ENCODE data around the gene ZBTB34.

The ZBTB34 gene

DNA sequence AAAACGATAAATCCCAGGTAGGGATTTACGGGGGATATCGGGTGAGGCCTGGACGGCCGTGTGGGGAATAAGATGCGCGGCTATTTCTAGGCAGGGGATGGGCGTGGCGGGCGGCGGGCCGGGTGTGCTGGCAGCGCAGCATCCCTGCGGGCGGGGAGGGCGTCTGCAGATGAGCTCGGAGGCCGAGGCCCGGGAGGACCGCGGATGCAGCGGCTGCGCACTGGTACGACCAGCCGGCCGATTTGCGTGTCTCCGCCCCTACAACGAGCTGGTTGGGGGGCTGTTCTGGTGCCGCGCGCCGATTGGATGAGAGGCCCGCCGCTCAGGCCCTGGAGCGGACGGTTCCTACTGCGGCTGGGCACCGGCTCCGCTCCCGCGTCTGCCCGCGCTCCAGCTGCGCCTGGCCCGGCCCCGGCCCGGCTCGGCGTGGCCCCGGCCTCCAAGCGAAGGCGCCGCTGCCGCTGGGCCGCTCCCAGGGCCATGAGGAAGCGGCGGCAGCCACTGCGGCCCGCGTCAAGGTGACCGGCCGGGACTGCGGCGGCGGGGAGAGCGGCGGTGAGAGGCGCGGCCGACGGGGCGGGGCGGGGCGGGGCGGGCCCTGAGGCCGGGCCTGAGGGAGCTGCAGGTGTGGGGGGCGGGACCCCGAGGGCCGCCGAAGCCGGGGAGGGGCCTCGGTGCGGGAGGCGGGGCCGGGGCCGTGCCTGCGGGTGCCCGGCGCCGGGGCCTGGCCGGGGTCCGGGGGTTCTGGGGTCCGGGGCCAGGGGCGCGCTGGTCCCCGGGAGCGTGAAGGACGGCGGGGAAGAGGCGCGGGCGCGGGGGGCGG lies 54.2 kb downstream of the ZBTB34 start, which contains the start of gene RALGPS1:
TSS of gene RALGPS1 (plus strand) at position 325 of the 823 bp plus-strand sequence. CDS start 47,508 bp downstream, outside the sequence.
- peaks cover 14% of the 10 kb centered on the region for H3K27me3 Mint-ChIP-seq
- peak within 1 kb of the TSS; percentile 73 for H3K4me3 Mint-ChIP-seq
- peaks cover 8% of the 10 kb centered on the region for H3K4me1 Mint-ChIP-seq (ENCODE audit: low read depth)
- no peaks in the 10 kb centered on the region for H3K9me3 Mint-ChIP-seq
- H3K27ac Mint-ChIP-seq = no peak within 1 kb of the TSS
- H3K36me3 Mint-ChIP-seq (ENCODE audit: low read depth) = no peaks in the 10 kb centered on the region
- peak; percentile 93 for DNase-seq

GRCh38 chr9:126915281-126915816 lies 54.9 kb downstream of the ZBTB34 start:
- no peaks in the 10 kb centered on the region for H3K36me3 Mint-ChIP-seq (ENCODE audit: low read depth)
- peak overlapping the region; percentile 59 for H3K4me3 Mint-ChIP-seq
- no peak overlapping the region for H3K27ac Mint-ChIP-seq
- H3K9me3 Mint-ChIP-seq = no peaks in the 10 kb centered on the region
- H3K27me3 Mint-ChIP-seq = peaks cover 14% of the 10 kb centered on the region
- peaks cover 8% of the 10 kb centered on the region for H3K4me1 Mint-ChIP-seq (ENCODE audit: low read depth)
- DNase-seq = no peak

DNA sequence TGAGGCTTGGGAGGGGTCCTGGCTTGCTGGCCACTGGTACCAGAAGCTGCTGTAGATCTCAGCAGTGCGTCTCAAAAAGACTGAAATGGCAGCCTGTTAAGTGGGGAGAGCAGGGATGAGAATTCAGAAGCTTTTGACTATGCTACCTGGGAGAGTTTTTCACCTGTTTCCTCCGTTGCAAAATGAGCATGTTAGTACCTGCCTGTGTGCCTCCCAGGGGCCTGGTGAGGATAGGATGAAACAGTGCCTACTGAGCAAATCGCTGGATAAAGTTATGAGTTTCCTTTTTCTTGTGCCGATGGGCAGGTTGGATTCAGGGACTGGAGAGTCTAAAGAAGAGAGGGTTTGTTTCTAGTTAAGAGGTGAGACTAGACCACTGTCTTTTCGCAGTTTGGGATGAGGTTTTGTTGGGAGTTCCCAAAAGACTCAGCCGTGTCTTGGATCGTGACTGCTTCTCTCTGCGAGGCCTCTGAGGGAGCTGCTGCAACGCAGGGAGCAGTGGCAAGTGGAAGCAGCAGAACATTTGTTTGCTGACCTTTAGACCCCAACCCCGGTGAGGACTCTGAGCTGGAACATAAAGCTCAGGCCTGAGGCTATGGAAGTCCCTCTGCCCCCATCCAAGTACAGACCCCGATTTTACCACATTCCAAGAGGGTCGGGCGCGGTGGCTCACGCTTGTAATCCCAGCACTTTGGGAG lies 55.6 kb downstream of the ZBTB34 start:
- DNase-seq = no peak

GRCh38 chr9:126916909-126917308 lies 56.5 kb downstream of the ZBTB34 start:
- Mint-ChIP-seq H3K4me1 (ENCODE audit: low read depth) (peaks cover 8% of the 10 kb centered on the region), H3K27me3 (peaks cover 14% of the 10 kb centered on the region), H3K4me3 (no peak overlapping the region), H3K36me3 (ENCODE audit: low read depth) (no peaks in the 10 kb centered on the region), H3K27ac (no peak overlapping the region), H3K9me3 (no peaks in the 10 kb centered on the region)
- DNase-seq = no peak

More for the DNA sequence above, 55.6 kb downstream of the ZBTB34 start:
- Mint-ChIP-seq H3K27ac (no peak overlapping the region), H3K4me1 (ENCODE audit: low read depth) (peaks cover 8% of the 10 kb centered on the region), H3K9me3 (no peaks in the 10 kb centered on the region), H3K36me3 (ENCODE audit: low read depth) (no peaks in the 10 kb centered on the region), H3K27me3 (peaks cover 14% of the 10 kb centered on the region), H3K4me3 (peak overlapping the region; percentile 59)

GRCh38 chr9:126919193-126919592 lies 58.8 kb downstream of the ZBTB34 start:
- Mint-ChIP-seq H3K27ac (no peak overlapping the region), H3K9me3 (no peaks in the 10 kb centered on the region), H3K36me3 (ENCODE audit: low read depth) (no peaks in the 10 kb centered on the region), H3K4me1 (ENCODE audit: low read depth) (peaks cover 8% of the 10 kb centered on the region), H3K27me3 (peaks cover 8% of the 10 kb centered on the region), H3K4me3 (no peak overlapping the region)
- no peak for DNase-seq

DNA sequence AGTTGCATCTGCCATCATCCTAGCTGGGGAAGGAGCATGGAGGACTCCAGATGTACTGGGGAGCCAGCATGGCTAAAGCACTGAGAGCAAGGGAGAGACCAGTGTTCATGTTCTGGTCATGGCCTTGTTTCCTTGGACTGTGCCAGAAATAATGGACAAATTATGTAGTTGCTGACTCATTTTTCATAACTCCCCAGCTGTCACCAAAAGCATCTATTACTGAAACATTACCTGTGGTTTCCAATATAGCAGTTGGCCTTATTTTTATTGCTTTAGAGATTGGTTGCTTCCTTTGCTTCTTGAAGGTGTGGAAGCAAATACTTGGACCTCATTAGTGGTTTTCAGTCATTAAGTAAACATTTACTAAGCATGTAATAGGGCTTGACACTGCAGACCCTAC lies 65.4 kb downstream of the ZBTB34 start:
- H3K36me3 Mint-ChIP-seq (ENCODE audit: low read depth) = no peaks in the 10 kb centered on the region
- DNase-seq = no peak
- H3K9me3 Mint-ChIP-seq = no peaks in the 10 kb centered on the region
- H3K4me1 Mint-ChIP-seq (ENCODE audit: low read depth) = no peaks in the 10 kb centered on the region
- no peak overlapping the region for H3K27ac Mint-ChIP-seq
- no peak overlapping the region for H3K4me3 Mint-ChIP-seq
- no peaks in the 10 kb centered on the region for H3K27me3 Mint-ChIP-seq

GRCh38 chr9:126926364-126926763 lies 65.9 kb downstream of the ZBTB34 start:
- H3K9me3 Mint-ChIP-seq = no peaks in the 10 kb centered on the region
- H3K4me1 Mint-ChIP-seq (ENCODE audit: low read depth) = no peaks in the 10 kb centered on the region
- H3K27ac Mint-ChIP-seq = no peak overlapping the region
- H3K4me3 Mint-ChIP-seq = no peak overlapping the region
- no peaks in the 10 kb centered on the region for H3K27me3 Mint-ChIP-seq
- DNase-seq = no peak
- H3K36me3 Mint-ChIP-seq (ENCODE audit: low read depth) = no peaks in the 10 kb centered on the region

GRCh38 chr9:126927419-126927818 lies 67.0 kb downstream of the ZBTB34 start:
- Mint-ChIP-seq H3K36me3 (ENCODE audit: low read depth) (no peaks in the 10 kb centered on the region), H3K4me1 (ENCODE audit: low read depth) (no peaks in the 10 kb centered on the region), H3K4me3 (no peak overlapping the region), H3K9me3 (no peaks in the 10 kb centered on the region), H3K27ac (no peak overlapping the region), H3K27me3 (no peaks in the 10 kb centered on the region)
- no peak for DNase-seq

GRCh38 chr9:126932871-126933321 lies 72.5 kb downstream of the ZBTB34 start:
- H3K4me3 Mint-ChIP-seq = no peak overlapping the region
- no peaks in the 10 kb centered on the region for H3K36me3 Mint-ChIP-seq (ENCODE audit: low read depth)
- H3K27ac Mint-ChIP-seq = no peak overlapping the region
- no peak for DNase-seq
- no peaks in the 10 kb centered on the region for H3K4me1 Mint-ChIP-seq (ENCODE audit: low read depth)
- H3K9me3 Mint-ChIP-seq = no peaks in the 10 kb centered on the region
- no peaks in the 10 kb centered on the region for H3K27me3 Mint-ChIP-seq

DNA sequence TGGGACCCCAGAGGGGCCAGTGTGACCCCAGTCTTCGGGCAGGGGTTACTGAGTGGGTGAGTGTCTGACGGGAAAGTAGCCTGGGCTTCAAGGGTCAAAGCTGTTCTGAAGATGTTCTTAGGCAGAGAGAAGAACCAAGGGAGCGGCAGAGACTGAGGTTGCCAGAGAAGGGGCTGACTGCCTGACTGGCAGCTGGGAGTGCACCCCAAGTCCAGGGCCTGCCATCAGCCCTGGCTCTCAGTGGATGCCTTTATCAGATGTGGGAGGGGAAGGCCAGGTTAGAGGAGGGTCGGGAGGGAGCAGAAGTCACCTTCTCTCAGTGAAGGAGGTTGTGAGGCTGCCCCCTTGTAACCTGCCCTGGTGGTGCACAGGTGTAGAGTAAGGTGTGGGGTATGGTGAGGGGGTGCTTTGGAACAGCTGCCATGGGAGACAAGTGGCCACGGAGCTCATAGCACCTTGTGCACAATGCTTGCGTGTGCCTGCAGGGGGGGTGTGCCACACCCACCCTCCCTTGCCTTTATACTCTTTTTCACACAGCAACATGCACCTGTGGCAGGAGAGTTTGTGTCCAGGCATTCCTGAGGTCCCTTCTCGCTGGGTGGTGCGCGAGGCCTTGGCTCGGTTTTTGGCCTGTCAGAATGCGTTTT lies 73.0 kb downstream of the ZBTB34 start:
- no peak overlapping the region for H3K27ac Mint-ChIP-seq
- no peaks in the 10 kb centered on the region for H3K36me3 Mint-ChIP-seq (ENCODE audit: low read depth)
- no peak for DNase-seq
- no peaks in the 10 kb centered on the region for H3K27me3 Mint-ChIP-seq
- H3K9me3 Mint-ChIP-seq = no peaks in the 10 kb centered on the region
- H3K4me3 Mint-ChIP-seq = no peak overlapping the region
- H3K4me1 Mint-ChIP-seq (ENCODE audit: low read depth) = no peaks in the 10 kb centered on the region

DNA sequence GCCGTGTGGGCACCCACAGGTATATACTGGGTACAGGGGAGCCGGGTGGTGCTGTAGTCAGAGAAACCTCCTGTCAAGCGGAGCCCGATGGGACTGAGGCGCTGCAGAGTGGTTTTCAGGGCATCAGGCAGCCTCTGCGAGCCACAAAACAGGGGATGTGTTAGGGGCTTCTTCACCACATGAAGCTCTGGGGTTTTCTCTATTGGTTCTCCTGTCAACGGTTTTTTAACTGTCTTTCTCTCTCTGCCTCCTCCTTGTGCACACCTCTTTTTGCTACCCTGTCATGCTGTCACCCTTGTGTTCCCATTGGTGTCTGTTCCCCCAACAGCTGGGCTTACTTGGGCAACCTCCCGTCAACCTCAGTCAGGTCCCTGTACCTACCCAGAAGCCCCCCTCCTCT lies 74.0 kb downstream of the ZBTB34 start:
- no peak for DNase-seq
- H3K27ac Mint-ChIP-seq = no peak overlapping the region
- H3K9me3 Mint-ChIP-seq = no peaks in the 10 kb centered on the region
- no peak overlapping the region for H3K4me3 Mint-ChIP-seq
- no peaks in the 10 kb centered on the region for H3K36me3 Mint-ChIP-seq (ENCODE audit: low read depth)
- no peaks in the 10 kb centered on the region for H3K4me1 Mint-ChIP-seq (ENCODE audit: low read depth)
- H3K27me3 Mint-ChIP-seq = no peaks in the 10 kb centered on the region
